ENCODE data around the gene SLIT2.

DNA sequence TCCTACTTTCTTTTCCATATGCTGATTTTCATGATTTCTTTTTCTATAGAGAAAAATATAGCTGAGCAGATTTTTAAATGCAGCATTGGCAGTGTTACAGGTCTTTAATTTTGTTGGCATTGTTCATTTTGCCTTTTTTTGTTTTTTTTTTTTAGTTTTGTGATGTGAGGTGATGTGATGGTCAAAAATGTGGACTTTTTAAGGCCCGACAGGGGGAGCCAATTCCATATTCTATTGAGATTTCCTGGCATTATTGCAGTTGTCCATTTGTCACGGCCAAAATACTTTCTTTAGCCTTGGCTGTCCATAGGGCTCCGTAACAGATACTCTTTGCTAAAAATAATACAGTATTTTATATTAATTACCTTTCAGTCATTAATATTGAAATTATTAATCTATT, 47.8 kb downstream of the SLIT2 start:
- TF ChIP-seq, protein P1, sequence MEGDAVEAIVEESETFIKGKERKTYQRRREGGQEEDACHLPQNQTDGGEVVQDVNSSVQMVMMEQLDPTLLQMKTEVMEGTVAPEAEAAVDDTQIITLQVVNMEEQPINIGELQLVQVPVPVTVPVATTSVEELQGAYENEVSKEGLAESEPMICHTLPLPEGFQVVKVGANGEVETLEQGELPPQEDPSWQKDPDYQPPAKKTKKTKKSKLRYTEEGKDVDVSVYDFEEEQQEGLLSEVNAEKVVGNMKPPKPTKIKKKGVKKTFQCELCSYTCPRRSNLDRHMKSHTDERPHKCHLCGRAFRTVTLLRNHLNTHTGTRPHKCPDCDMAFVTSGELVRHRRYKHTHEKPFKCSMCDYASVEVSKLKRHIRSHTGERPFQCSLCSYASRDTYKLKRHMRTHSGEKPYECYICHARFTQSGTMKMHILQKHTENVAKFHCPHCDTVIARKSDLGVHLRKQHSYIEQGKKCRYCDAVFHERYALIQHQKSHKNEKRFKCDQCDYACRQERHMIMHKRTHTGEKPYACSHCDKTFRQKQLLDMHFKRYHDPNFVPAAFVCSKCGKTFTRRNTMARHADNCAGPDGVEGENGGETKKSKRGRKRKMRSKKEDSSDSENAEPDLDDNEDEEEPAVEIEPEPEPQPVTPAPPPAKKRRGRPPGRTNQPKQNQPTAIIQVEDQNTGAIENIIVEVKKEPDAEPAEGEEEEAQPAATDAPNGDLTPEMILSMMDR (IDR thresholded peaks at IDR 0.05 in 8 of 11, conservative IDR thresholded peaks at IDR 0.05 in 3 of 11) = peak in 5 of 11 experiments; percentile 26 to 46 (median 39)
- TF ChIP-seq POLR2AphosphoS5 (IDR thresholded peaks at IDR 0.05) = no peak

Data from spleen (tissue), 7 donors.